HG03108 (cell line): ENCODE data around the gene ATP1B2.
A peak's percentile ranks its signal among the peaks of the same experiment; 100 is the strongest.

Experiments
- ATAC-seq: cut with Tn5 transposase; IDR thresholded peaks from one replicate; pipeline ENCODE4 v1.9.1; 2021; ENCODE audit warnings: moderate library complexity; ENCODE audit not compliant: unreplicated experiment

ATP1B2 gene

GRCh38 chr17:7684851-7685532, 34.3 kb downstream of the ATP1B2 start:
- no peak for ATAC-seq

- peak; percentile 52 for ATAC-seq
These were observed 35.0 kb downstream of the ATP1B2 start for GRCh38 chr17:7685533-7686221.

GRCh38 chr17:7686222-7687071, 35.7 kb downstream of the ATP1B2 start:
- peak; percentile 39 for ATAC-seq

GRCh38 chr17:7687072-7687907, 36.6 kb downstream of the ATP1B2 start, which contains the start of gene TP53:
TP53 (minus strand) TSS chr17:7687490; CDS start chr17:7676594, 10,896 bp downstream.
- peak; percentile 28 for ATAC-seq

- ATAC-seq, result peak; percentile 67
These were observed 37.4 kb downstream of the ATP1B2 start, which contains the start of gene WRAP53 for GRCh38 chr17:7687908-7688807. WRAP53 (plus strand) TSS chr17:7688477; CDS start chr17:7688649, 172 bp downstream.

- ATAC-seq, result no peak
These were observed 38.1 kb downstream of the ATP1B2 start for GRCh38 chr17:7688808-7689316.

GRCh38 chr17:7695586-7695985, 44.9 kb downstream of the ATP1B2 start:
- no peak for ATAC-seq

GRCh38 chr17:7697828-7698588, 47.3 kb downstream of the ATP1B2 start:
- no peak for ATAC-seq

- no peak for ATAC-seq
These were observed 49.8 kb downstream of the ATP1B2 start for GRCh38 chr17:7700510-7700909.

GRCh38 chr17:7701681-7702080, 51.0 kb downstream of the ATP1B2 start:
- ATAC-seq, result no peak

GRCh38 chr17:7702776-7703175, 52.0 kb downstream of the ATP1B2 start:
- no peak for ATAC-seq

GRCh38 chr17:7703584-7704479, 53.1 kb downstream of the ATP1B2 start:
- no peak for ATAC-seq

GRCh38 chr17:7704601-7705268, 54.0 kb downstream of the ATP1B2 start, which contains the start of gene EFNB3:
EFNB3 (plus strand) TSS chr17:7705202; CDS start chr17:7705599, 397 bp downstream.
- ATAC-seq, result no peak

- ATAC-seq, result no peak
These were observed 54.8 kb downstream of the ATP1B2 start for GRCh38 chr17:7705269-7706255.

GRCh38 chr17:7706631-7707354, 56.1 kb downstream of the ATP1B2 start:
- ATAC-seq, result no peak
